ENCODE measurements around the gene EVA1B.

The EVA1B gene

DNA sequence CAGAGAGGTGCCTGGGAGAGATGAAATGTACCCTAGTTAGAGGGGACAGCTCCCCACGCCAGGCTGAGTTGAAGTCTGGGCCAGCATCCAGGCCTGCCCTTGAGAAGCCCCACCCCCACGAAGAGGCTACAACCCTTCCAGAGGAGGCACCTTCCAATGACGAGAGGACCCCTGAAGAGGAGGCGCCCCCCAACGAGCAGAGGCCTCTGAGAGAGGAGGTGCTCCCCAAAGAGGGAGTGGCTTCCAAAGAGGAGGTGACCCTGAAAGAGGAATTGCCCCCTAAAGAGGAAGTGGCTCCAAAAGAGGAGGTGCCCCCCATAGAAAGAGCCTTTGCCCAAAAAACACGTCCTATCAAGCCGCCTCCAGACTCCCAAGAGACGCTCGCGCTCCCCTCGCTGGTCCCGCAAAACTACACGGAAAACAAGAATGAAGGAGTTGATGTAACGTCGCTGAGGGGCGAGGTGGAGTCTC lies 3.1 kb downstream of the EVA1B start:
- DNase-seq (ENCODE audit: low read depth): no peak

DNA sequence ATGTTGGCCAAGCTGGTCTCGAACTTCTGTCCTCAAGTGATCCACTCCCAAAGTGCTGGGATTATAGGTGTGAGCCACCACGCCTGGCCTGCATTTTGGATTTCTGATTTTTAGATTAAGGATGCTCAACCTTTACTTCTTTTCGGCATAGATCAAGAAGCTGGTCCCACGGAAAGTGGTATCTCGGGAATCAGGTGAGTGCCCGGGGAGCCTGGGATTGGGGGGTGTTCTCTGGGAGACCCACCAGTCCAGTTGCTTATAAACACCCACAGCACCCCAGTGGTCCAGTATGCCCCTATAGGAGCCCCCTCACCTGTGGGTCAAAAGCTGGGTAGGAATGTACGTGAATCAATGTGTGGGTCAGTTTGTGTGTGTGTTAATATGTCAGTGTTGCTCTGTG lies 14.0 kb downstream of the EVA1B start:
- DNase-seq (ENCODE audit: low read depth): no peak

DNA sequence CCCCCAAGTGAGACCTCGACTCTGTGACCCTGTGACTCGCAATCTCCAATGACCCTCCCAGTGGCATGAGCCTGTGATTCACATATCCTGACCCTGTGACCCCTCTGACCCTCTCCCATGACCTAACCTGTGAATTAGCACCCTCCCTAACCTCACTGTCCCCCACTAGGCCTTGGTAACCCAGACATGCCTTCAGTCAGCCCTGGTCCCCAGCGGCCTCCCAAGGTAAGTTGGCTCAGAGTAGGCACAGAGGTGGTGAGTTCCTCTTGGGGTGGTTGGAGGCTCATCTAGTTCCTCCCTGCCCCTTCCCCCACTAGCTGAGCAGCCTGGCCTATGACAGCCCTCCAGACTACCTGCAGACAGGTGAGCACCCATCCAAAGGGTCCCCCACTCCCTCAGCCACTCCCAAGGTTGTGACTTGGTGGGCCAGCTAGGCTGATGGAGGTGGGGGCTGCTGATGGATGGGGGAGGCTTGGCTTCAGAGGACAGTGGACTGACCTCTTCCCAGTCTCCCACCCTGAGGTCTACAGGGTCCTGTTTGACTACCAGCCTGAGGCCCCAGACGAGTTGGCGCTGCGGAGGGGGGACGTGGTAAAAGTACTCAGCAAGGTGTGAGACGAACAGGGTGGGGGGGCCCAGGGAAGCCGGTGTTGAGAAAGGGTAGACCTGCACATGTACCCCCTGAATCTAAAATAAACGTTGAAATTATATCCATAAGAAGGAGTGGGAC lies 15.7 kb downstream of the EVA1B start:
- DNase-seq (ENCODE audit: low read depth): no peak

DNA sequence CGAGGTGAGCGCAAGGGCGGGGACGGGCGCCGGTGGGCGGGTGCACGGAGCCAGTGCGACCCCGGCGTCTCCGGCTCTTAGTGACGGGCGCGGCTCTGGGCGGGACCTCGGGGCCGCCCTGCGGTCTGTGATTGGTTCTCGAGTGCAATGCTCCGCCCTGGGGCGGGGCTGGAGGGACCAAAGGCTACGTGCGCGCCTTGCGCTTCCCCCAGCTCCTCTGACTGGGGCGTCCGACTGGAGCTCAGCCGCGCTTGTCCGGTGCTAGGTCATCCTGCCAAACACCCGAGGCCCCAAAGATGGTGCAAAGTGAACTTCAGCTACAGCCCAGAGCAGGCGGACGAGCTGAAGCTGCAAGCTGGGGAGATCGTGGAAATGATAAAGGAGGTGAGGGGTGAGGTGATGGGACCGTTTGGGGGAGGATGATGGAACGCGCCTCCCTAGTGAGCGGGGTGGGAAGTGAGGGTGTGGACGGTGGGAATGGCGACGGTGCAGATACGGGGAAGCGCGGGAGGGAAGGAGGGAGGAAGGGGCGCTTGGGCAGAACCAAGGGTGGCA lies 16.5 kb downstream of the EVA1B start:
- DNase-seq (ENCODE audit: low read depth): peak; percentile 88

DNA sequence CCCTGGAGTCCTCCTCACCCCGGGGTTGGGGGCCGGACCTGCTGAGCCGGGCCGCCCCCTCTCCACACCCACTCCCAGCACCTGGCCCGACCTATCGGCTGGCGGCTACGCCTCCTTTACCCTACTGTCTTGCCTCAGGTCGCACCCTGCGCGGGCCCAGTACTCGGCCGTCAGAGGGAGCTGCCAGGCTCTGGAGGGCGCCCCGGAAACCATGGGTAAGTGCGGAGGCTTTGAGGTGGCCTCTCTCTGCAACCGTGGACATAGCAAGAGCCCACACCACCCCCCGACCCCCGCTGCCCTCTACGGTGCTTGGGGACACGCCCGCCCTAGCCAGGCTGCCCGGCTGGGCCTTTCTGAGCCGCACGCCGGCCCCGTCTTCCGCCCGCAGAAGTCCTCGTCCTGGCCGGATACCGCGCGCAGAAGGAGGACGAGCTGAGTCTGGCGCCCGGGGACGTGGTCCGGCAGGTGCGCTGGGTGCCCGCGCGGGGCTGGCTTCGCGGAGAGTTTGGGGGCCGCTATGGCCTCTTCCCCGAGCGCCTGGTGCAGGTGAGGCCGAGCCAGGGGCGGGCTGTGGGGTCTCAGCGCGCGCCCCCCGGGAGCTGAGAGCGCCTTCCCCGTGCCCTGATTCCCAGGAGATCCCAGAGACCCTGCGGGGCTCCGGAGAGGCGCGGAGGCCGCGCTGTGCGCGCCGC lies 17.1 kb downstream of the EVA1B start, which contains the start of gene SH3D21:
Gene SH3D21, plus strand, starts transcription at position 159 of the 692 bp plus-strand sequence. Its CDS starts 53 bp downstream, at position 212.
- no peak for DNase-seq (ENCODE audit: low read depth)

DNA sequence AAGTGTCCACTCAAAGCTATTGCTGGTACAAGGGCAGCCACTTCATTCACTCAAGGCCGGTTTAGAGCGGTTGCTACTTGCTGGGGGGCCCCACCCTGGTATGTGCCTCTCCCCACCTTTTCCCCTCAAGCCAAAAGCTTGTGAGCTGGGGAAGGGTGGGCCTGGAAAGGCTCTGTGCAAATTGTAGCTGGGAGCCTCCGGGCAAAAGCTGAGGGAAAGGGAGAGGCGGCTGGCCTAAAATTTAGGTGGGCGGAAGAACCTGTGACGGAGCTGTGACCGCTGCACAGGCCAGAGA lies 17.6 kb downstream of the EVA1B start:
- no peak for DNase-seq (ENCODE audit: low read depth)

DNA sequence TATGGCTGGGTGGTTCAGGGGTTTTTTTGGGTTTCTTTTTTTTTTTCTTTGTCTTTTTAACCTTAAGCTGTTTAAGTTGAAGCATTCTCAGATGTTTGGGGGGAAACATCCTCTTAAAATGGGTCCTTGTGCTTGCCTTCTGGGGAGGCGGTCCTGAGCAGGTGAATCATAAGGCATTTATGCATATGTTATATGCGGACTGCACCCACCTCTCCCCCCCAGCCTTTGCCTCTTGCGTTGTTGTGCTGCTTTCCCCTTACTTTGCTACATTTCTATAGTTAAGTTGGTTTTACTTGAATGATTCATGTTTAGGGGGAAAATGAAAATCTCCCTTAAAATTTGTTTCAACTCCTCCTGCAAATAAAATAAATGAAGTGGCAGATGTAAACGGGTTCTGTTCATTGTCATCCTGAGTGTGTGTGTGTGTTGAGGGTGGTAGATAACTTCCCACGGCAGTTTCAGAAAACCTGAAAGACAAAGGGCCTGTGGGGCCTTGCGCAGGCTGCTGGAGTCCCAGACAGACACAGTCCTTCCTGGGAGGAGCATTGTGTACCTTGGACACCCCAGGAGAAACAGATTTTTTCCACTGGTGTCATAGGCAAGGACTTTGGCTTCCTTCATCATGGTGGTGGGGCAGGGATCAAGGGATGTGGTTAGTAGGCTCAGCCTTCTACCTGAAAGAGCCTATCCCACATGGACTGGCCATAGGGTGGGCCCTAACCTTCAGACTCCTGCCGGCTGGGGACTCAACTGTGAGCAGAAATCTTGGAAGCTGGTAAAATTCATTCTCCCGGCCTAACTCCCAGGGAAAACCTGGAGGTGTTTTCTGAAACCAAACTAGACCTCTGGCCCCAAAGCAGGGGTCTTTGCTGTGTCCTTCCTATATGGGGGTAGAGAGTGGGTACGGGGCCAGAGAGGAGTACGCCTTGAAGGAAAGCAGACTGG lies 18.2 kb downstream of the EVA1B start:
- DNase-seq (ENCODE audit: low read depth): no peak

DNA sequence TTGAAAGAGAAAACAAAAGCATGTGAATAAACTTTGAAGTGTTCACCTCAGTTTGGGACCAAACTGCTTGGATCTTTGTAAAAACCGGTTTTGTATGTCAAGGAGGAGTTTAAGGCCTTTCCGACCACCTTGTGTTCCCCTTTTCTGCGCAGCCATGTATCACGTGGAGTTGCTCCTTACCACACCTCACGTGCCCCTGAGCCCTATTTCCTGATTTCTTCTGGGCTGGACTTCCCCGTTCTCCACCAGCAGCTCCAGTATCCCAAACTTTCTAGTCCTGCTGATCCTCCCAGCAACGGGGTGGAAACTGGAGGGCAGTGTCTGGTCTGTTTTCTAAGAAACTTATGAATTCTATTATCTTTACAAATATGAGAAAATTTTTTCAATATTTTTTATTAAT lies 18.9 kb downstream of the EVA1B start:
- DNase-seq (ENCODE audit: low read depth): no peak

DNA sequence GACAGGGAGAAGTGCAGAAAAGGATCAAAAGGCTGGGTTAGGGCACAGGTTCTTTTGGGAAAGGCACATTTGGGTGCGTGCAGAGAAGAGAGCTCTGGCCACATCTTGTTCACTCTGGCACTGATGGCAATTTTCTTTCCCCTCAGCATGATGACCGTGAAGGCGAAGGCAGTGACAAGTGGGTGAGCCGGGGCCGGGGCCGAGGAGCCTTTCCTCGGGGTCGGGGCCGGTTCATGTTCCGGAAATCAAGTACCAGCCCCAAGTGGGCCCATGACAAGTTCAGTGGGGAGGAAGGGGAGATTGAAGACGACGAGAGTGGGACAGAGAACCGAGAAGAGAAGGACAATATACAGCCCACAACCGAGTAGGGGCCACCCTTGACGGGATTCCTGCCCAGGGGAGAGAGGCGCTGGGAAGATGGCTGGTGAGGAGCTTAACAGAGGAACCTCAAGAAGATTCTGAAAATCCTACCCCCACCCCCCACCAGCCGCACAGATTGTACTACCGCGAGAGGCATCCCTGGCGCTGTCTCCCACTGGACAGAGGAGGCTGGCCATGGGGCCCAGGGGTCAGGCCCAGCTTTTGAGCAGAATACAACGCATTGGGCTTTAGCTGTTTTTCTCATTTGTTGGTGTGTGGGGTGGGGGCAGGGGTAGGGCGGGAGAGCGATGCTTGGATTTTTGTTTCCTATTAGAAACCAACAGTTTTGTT lies 19.6 kb downstream of the EVA1B start:
- no peak for DNase-seq (ENCODE audit: low read depth)

DNA sequence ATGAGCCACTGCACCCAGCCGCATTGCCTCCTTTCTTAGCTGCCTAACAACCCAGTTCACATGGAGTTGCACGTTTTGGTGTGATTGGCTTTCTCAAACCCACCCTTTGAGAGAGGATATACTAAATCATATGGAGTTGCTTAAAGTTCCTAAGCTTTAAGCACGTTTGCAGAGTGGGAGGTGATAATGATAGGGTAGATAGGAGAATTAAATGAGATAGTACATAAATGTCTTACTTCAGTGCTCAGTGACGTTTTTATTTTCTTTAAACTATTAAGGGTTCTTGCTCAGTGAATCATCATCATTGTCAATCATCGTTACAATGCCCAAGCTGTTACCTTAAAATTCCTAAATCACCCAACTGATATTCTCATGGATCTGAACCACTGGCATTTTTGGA lies 20.2 kb downstream of the EVA1B start:
- no peak for DNase-seq (ENCODE audit: low read depth)

DNA sequence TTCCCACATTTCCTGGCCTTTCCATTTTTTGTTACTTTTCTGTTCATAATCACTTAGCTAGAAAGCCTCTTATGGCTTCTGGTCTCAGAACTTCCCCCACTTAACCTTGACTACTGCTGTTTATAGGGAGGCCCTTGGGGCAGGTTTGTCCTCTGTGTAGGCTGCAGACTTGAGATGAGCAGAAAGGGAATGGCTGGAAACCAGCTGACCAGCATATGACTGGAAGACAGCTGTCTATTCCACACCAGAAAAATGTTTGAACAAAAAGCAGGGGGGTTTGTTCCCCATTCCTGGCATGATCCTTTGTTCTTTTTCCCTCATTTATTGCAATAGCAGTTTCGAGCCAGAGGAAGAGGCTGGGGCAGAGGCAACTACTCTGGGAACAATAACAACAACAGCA lies 22.2 kb downstream of the EVA1B start:
- DNase-seq (ENCODE audit: low read depth): no peak

DNA sequence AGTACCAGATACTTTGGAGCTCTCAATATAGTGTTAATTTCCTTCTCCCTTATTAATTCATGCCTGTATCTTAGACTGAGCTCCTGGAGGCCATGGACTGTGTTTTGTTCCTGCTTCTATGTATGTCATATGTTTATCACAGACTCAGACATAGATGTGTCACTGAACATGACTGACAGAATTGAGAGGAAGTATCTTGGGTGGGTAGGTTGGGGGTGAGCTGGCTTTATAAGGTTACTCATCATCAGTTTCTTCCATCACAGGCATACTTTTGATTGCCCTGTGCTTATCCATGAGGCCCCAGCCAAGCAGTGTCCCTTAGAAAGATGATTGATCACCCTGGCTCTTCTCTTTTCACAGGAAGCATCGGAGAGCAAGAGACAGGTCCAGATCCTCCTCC lies 22.9 kb downstream of the EVA1B start:
- DNase-seq (ENCODE audit: low read depth): no peak

DNA sequence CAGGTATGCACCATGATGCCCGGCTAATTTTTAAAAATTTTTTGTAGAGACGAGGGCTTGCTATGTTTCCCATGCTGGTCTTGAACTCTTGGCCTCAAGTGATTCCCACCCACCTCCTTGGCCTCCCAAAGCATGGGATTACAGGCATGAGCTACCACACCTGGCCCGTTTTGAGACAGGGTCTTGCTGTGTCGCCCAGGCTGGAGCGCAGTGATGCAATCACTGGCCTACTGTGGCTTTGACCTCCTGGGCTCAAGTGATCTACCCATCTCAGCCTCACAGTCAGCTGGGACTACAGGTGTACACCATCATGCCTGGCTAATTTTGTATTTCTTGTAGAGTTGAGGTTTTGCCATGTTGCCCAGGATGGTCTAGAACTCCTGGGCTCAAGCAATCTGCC lies 24.8 kb downstream of the EVA1B start:
- no peak for DNase-seq (ENCODE audit: low read depth)

DNA sequence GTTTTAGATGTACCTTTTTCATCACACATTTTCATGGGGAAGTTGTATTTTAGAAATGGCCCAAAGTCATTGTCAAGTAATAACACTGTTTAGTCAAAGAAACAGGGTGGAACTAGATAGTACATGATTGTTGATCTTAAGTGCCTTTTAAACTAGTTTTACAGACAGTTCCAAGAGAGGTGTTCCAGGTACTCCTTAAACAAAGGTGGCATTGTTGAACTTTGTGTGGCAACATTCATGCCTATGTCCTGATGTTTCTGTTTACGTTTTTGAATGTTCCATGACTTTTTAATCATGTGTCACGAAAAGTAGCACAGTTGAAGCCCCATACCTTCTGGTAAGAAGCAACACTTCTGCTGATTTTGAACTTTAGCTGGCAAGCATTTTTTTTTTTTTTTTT lies 26.4 kb downstream of the EVA1B start:
- no peak for DNase-seq (ENCODE audit: low read depth)

DNA sequence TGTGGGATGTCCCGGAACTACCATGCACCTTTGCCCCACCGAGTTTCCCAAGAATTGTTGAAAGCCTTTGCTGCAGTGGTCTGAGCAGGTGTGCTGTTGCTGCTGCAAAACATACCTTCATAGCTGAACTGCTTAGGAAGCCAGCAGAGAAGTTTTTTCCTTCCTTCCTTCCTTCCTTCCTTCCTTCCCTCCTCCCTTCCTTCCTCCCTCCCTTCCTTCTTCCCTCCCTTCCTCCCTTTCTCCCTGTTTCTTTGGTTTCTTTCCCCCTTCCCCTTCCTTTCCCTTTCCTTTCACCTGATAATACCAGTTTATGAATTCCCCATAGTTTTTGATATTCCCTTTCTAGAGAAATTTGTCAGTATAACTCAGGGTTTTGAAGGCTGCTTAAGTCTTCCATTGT lies 28.1 kb downstream of the EVA1B start:
- no peak for DNase-seq (ENCODE audit: low read depth)

DNA sequence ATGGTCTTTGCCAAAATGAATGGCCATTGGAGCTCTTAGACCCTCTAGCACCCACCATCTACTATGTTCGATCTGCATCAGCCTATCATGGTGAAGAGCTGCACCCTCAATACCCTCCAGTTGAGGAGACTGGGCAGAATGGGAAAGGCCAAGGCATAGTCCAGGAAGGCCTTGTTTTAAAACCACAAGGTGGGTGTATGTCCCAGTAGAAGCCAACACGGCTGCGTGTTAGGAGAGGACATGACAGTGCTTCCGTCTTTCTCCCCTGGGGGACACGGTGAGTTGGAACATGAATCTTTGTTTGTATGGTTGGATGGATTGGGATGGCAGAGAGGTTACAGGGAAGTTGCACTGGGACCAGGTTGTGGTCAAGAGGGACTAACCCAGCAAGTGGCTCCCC lies 35.9 kb downstream of the EVA1B start:
- DNase-seq (ENCODE audit: low read depth): no peak

DNA sequence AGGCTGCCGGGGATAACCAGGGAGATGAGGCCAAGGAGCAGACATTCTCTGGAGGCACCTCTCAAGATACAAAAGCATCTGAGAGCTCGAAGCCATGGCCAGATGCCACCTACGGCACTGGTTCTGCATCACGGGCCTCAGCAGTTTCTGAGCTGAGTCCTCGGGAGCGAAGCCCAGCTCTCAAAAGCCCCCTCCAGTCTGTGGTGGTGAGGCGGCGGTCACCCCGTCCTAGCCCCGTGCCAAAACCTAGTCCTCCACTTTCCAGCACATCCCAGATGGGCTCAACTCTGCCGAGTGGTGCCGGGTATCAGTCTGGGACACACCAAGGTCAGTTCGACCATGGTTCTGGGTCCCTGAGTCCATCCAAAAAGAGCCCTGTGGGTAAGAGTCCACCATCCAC lies 36.6 kb downstream of the EVA1B start:
- no peak for DNase-seq (ENCODE audit: low read depth)

DNA sequence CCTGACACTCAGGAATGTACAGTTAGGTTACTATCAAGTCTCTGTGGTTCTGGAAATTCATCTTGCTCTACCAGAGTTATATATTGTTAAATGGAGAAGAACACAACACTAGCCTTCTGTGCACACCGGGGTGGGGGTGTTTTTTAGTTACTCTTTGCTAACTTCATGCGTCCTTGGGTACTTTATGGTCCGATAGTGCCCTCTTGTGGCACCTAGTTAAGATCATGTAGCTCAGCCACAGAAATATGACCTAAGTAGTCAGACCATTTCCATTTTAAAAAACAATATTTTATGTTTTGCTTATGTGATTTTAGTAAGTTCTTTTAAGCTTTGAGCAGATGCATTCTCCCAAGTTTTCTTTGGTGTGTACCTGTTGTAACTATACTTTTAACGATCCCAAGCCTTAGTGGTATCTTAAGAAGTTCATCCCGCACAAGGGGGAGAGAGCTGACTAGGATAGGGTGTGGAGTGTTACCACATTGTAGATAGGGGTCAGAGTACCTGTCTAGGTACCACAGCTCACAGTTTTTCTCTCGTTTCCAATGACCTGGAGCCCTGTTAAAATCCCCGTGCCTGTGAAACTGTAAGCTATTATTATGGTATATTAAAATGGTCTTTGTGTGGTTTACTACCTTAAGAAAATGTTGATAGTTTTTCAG lies 37.9 kb downstream of the EVA1B start:
- no peak for DNase-seq (ENCODE audit: low read depth)

DNA sequence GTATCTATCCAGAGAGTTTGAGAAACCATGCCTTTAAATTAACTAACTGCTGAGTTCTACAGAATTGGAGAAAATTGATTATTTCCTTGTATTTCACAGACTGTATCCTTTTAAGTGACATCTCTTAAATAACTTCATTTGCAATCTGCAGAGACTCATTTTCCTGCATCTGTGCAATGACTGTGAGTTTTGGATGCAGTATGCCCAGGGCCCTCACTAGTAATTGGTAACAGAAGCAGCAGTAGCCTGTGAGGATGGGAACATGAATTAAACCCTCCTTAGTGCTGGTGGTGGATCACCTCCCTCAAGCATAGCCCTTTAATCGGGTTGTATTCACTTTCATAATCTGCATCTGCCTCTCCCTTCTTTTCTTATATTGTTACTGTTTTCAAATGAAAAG lies 38.9 kb downstream of the EVA1B start:
- DNase-seq (ENCODE audit: low read depth): no peak

DNA sequence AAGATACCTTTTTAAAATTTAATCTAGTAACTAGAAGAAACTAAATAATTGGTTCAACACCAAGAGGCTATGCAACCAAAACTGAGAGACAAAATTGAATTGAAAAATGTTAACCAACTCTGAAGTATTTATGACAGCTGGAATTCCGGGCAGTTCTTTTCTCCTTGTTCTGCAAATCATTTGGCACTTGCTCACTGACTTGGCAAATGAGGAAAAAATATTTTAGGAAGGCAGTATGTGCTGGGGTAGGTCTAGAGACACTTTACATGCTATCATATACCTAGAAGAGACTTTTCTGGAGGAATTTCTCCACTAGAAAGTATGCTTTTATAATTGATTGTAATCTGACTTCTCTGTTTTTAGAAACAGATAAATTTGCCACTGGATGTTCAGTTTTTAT lies 39.4 kb downstream of the EVA1B start:
- DNase-seq (ENCODE audit: low read depth): no peak

DNA sequence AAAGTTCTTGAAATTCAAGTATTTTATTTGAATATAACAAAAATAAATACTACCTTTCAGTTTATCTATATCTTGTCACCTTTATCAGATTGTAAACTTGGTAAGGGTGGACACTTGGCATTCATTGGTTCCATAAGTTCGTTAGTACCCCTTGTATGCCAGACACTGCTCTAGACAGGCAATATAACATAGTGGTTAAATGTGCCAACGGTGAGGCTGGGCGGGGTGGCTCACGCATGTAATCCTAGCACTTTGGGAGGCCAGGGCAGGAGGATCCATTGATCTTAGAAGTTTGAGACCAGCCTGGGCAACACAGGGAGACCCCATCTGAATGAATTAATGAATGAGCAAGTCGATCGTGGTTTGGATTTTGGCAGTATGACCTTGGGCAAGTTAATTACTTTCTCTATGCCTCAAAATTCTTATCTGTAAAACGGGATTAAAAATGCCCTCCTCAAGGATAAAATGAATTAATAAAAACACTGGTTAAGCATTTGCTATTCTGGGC lies 43.6 kb downstream of the EVA1B start:
- DNase-seq (ENCODE audit: low read depth): no peak

Measured in stimulated activated CD8-positive, alpha-beta memory T cell treated with anti-CD3 and anti-CD28 coated beads, Interleukin-12 subunit alpha, Interleukin-12 subunit beta, amount 100 ng/mL, for 4 hours (primary cell).